GM10248 (cell line): ENCODE data around the gene PRPF38A.

Experiments
- CTCF ChIA-PET: fragments of 300-600 bp; sonication (Branson Sonifier 250); formaldehyde crosslinking; extraction: SDS; loops from one replicate; lab custom pipeline; 2021; ENCODE audit warnings: antibody characterized with exemption; lab: Yijun Ruan, JAX
- POLR2A ChIA-PET: fragments of 350-650 bp; sonication (Branson Sonifier 250); formaldehyde crosslinking; extraction: SDS; loops from one replicate; lab custom pipeline; 2020; ENCODE audit warnings: antibody characterized with exemption; lab: Yijun Ruan, JAX
- DNase-seq: peaks from one replicate; pipeline ENCODE4 v3.0.0; 2012; ENCODE audit errors: extremely low spot score
- CTCF ChIP-seq: IDR thresholded peaks from 2 replicates; pipeline ENCODE4 v1.5.1; 2012; ENCODE audit warnings: mild to moderate bottlenecking, low read depth; ENCODE audit errors: extremely low read depth, missing control alignments, control extremely low read depth

The PRPF38A gene

GRCh38 chr1:52424813-52425212, 20.4 kb downstream of the PRPF38A start:
- POLR2A ChIA-PET: interaction anchor here (0.6 kb wide), 1 partner anchor 343 kb away, joined by 3 read pairs; no protein-coding TSS in a partner anchor
- no peak for DNase-seq
- CTCF ChIA-PET: no interaction called here
- TF ChIP-seq CTCF: no peak

- ChIA-PET POLR2A (no interaction called here), CTCF (interaction anchor here (0.9 to 1.4 kb wide), 2 partner anchors 12 to 15 kb away, joined by 3 to 4 read pairs; no protein-coding TSS in a partner anchor)
- no peak for TF ChIP-seq CTCF
Observed at GRCh38 chr1:52426371-52426770, 22.0 kb downstream of the PRPF38A start.

GRCh38 chr1:52427152-52427551, 22.8 kb downstream of the PRPF38A start:
- POLR2A ChIA-PET: no interaction called here
- no peak for TF ChIP-seq CTCF
- no peak for DNase-seq
- CTCF ChIA-PET: interaction anchor here (0.7 kb wide), 1 partner anchor 19 kb away, joined by 3 read pairs; no protein-coding TSS in a partner anchor

More at GRCh38 chr1:52426371-52426770, 22.0 kb downstream of the PRPF38A start:
- DNase-seq: no peak

- ChIA-PET POLR2A (no interaction called here), CTCF (interaction anchor here (0.8 to 2.0 kb wide), 4 partner anchors 15 to 253 kb away, joined by 3 to 7 read pairs (median 4); no protein-coding TSS in a partner anchor)
- DNase-seq: no peak
- no peak for TF ChIP-seq CTCF
Observed at GRCh38 chr1:52432807-52433206, 28.4 kb downstream of the PRPF38A start.

GRCh38 chr1:52435211-52435610, 30.8 kb downstream of the PRPF38A start:
- DNase-seq: no peak
- ChIA-PET CTCF (interaction anchor here (1.6 kb wide), 1 partner anchor 251 kb away, joined by 5 read pairs; no protein-coding TSS in a partner anchor), POLR2A (no interaction called here)
- TF ChIP-seq CTCF: no peak

GRCh38 chr1:52435650-52436049, 31.2 kb downstream of the PRPF38A start:
- no peak for DNase-seq
- ChIA-PET CTCF (interaction anchor here (1.6 kb wide), 1 partner anchor 250 kb away, joined by 5 read pairs; no protein-coding TSS in a partner anchor), POLR2A (no interaction called here)
- TF ChIP-seq CTCF: no peak
